K562 (cell line): ENCODE results near the gene CCDC78. TPM values are rescaled to one million over a fixed set of nuclear protein-coding genes. Genes with fewer than 3 reads are reported as not detected.

ENCODE experiments used
- BCL6 ChIP-seq: fragments of 250-450 bp; sonication (Bioruptor Pico); IDR thresholded peaks from 2 replicates; pipeline ENCODE4 v1.4.0; 2020
- BCLAF1 ChIP-seq, 2 experiments: fragments of 450-650 bp in 1 of 2; IDR thresholded peaks; 2 replicates each; pipeline ENCODE4 v1.6.1; 2011 to 2017; ENCODE audit warnings: low read depth in 2 of 2, antibody characterized with exemption in 1 of 2, borderline replicate concordance in 1 of 2, low read length in 1 of 2, mild to moderate bottlenecking in 1 of 2, mixed read lengths in 1 of 2; ENCODE audit not compliant: control insufficient read depth in 1 of 2
- C11orf30 ChIP-seq: fragments of 450-650 bp; IDR thresholded peaks from 2 replicates; pipeline ENCODE4 v1.6.1; 2016; ENCODE audit warnings: low read depth, mild to moderate bottlenecking
- HDAC6 ChIP-seq: IDR thresholded peaks from 2 replicates; pipeline ENCODE4 v1.6.1; 2012; ENCODE audit warnings: low read depth, mild to moderate bottlenecking, control low read depth, inconsistent platforms, low read length, moderate library complexity
- THRAP3 ChIP-seq: fragments of 450-650 bp; IDR thresholded peaks from 2 replicates; pipeline ENCODE4 v1.6.1; 2016; ENCODE audit warnings: mild to moderate bottlenecking, inconsistent platforms, borderline replicate concordance
- ZNF830 ChIP-seq: fragments of 250-450 bp; sonication (Bioruptor Pico); IDR thresholded peaks from 2 replicates; pipeline ENCODE4 v1.5.0; 2021; ENCODE audit warnings: mild to moderate bottlenecking
- polyA plus RNA-seq, 8 experiments: library from polyadenylated mRNA; depleted of rRNA in 4 of 8; stranded (reverse) in 5 of 8; unstranded in 3 of 8; fragments of >200 nt; fragmentation: Nextera tagmentation in 2 of 8; fragmentation: Illumina TruSeq in 1 of 8; extraction: Ambion mirVana in 2 of 8; extraction: Trizol in 1 of 8; gene quantifications; 2 replicates each; pipeline versions ENCODE4 v1.2.1 to v1.2.3, GENCODE V29; 2011 to 2014; ENCODE audit warnings: inconsistent platforms in 1 of 8, missing spikeins in 1 of 8
- total RNA-seq, 7 experiments: library from RNA; depleted of rRNA in 6 of 7; stranded (reverse); fragments of >200 nt in 6 of 7; fragmentation: Illumina TruSeq in 2 of 7; extraction: Trizol in 2 of 7; gene quantifications; 2 replicates each; pipeline versions ENCODE4 v1.2.1 to v1.2.3, GENCODE V29; 2011 to 2021; ENCODE audit warnings: low replicate concordance in 1 of 7
- TF ChIP-seq, protein P1 (sequence below), 2 experiments: fragments of 150-350 bp in 1 of 2; IDR thresholded peaks; 2 replicates each; pipeline ENCODE4 v1.6.1; 2012 to 2016; ENCODE audit warnings: low read depth in 2 of 2, low read length in 2 of 2, mild to moderate bottlenecking in 1 of 2, moderate library complexity in 1 of 2
- TF ChIP-seq, protein P2 (sequence below): sonication (generic); formaldehyde crosslinking; IDR thresholded peaks from 2 replicates; pipeline ENCODE4 v1.8.0; 2022; ENCODE audit warnings: mild to moderate bottlenecking, missing genetic modification reagents, borderline replicate concordance
- TF ChIP-seq, protein P3 (sequence below): fragments of 250-450 bp; sonication (Bioruptor Pico); IDR thresholded peaks from 2 replicates; pipeline ENCODE4 v1.9.0; 2021; ENCODE audit warnings: mild to moderate bottlenecking
- TF ChIP-seq, protein P4 (sequence below): fragments of 450-650 bp; IDR thresholded peaks from 2 replicates; pipeline ENCODE4 v1.6.1; 2018; ENCODE audit warnings: mild to moderate bottlenecking, low read depth; ENCODE audit not compliant: partially characterized antibody
- TF ChIP-seq, protein P5 (sequence below): fragments of 450-650 bp; formaldehyde crosslinking; IDR thresholded peaks from 2 replicates; pipeline ENCODE4 v1.4.0; 2020; ENCODE audit warnings: mild to moderate bottlenecking, mixed read lengths

The CCDC78 gene
- total and polyA plus RNA-seq, 9 of the 15 experiments (the other 6 are each of a cell fraction or from before 2014, with no cell fraction given): 0.24 to 17.7 (median 2.9) TPM

DNA sequence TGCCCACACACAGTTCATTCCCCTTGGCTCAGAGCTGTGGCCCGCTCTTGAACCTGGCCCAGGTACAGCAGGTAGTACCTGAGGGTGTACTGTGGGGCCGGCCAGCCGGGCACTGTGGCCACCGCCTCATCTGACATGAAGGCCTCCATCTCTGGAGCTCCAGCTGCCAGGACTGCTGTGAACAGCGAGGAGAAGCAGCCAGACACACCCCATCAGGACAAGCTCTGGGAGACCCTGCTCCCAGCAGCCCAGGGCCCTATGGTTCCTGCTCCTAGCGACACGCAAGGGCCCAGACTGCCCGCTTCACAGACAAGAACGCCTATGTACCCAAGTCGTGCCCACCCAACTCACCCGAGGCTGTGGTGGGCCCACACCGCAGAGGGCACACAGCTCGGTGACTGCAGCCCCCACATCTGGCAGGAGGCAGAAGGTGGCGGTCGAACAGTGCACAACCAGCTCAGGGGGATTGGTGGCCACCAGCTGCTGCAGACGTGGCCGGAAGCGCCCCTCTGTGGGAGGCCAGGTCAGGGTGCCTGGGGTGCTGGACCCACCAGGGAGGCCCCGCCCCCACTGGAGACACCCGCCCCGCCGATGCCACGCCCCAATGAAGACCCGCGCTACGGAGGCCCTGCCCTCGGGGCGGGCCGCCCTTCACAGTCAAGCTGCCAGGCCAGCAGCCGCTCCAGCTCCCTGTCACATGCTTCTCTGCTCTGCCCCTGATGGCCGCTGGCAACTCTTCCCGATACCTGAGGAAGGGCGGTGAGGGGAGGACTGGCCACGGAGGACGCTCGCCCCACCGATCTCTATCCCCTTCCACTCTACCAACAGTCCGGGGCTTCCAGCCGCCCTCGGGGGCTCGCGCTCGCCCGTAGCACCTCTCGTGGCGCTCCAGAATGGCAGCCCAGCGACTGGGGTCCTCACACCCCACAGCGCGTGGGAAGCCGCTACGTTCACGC lies 47.1 kb downstream of the CCDC78 start (continued):
- TF ChIP-seq, protein P1, sequence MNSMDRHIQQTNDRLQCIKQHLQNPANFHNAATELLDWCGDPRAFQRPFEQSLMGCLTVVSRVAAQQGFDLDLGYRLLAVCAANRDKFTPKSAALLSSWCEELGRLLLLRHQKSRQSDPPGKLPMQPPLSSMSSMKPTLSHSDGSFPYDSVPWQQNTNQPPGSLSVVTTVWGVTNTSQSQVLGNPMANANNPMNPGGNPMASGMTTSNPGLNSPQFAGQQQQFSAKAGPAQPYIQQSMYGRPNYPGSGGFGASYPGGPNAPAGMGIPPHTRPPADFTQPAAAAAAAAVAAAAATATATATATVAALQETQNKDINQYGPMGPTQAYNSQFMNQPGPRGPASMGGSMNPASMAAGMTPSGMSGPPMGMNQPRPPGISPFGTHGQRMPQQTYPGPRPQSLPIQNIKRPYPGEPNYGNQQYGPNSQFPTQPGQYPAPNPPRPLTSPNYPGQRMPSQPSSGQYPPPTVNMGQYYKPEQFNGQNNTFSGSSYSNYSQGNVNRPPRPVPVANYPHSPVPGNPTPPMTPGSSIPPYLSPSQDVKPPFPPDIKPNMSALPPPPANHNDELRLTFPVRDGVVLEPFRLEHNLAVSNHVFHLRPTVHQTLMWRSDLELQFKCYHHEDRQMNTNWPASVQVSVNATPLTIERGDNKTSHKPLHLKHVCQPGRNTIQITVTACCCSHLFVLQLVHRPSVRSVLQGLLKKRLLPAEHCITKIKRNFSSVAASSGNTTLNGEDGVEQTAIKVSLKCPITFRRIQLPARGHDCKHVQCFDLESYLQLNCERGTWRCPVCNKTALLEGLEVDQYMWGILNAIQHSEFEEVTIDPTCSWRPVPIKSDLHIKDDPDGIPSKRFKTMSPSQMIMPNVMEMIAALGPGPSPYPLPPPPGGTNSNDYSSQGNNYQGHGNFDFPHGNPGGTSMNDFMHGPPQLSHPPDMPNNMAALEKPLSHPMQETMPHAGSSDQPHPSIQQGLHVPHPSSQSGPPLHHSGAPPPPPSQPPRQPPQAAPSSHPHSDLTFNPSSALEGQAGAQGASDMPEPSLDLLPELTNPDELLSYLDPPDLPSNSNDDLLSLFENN (IDR thresholded peaks at IDR 0.05; ENCODE audit: low read depth in 2 of 2, low read length in 2 of 2): no peak
- TF ChIP-seq C11orf30 (no peak), THRAP3 (no peak), BCLAF1 (IDR thresholded peaks at IDR 0.05; ENCODE audit: borderline replicate concordance in 1 of 2, control insufficient read depth in 1 of 2, low read depth in 2 of 2, low read length in 1 of 2) (no peak), BCL6 (CRISPR knock-in tag) (no peak), ZNF830 (CRISPR knock-in tag) (no peak), HDAC6 (no peak)
- TF ChIP-seq, protein P2, sequence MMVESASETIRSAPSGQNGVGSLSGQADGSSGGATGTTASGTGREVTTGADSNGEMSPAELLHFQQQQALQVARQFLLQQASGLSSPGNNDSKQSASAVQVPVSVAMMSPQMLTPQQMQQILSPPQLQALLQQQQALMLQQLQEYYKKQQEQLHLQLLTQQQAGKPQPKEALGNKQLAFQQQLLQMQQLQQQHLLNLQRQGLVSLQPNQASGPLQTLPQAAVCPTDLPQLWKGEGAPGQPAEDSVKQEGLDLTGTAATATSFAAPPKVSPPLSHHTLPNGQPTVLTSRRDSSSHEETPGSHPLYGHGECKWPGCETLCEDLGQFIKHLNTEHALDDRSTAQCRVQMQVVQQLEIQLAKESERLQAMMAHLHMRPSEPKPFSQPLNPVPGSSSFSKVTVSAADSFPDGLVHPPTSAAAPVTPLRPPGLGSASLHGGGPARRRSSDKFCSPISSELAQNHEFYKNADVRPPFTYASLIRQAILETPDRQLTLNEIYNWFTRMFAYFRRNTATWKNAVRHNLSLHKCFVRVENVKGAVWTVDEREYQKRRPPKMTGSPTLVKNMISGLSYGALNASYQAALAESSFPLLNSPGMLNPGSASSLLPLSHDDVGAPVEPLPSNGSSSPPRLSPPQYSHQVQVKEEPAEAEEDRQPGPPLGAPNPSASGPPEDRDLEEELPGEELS (CRISPR knock-in tag): no peak
- TF ChIP-seq, protein P3, sequence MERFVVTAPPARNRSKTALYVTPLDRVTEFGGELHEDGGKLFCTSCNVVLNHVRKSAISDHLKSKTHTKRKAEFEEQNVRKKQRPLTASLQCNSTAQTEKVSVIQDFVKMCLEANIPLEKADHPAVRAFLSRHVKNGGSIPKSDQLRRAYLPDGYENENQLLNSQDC: no peak
- TF ChIP-seq, protein P4, sequence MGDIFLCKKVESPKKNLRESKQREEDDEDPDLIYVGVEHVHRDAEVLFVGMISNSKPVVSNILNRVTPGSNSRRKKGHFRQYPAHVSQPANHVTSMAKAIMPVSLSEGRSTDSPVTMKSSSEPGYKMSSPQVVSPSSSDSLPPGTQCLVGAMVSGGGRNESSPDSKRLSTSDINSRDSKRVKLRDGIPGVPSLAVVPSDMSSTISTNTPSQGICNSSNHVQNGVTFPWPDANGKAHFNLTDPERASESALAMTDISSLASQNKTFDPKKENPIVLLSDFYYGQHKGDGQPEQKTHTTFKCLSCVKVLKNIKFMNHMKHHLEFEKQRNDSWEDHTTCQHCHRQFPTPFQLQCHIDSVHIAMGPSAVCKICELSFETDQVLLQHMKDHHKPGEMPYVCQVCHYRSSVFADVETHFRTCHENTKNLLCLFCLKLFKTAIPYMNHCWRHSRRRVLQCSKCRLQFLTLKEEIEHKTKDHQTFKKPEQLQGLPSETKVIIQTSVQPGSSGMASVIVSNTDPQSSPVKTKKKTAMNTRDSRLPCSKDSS: no peak
- TF ChIP-seq, protein P5, sequence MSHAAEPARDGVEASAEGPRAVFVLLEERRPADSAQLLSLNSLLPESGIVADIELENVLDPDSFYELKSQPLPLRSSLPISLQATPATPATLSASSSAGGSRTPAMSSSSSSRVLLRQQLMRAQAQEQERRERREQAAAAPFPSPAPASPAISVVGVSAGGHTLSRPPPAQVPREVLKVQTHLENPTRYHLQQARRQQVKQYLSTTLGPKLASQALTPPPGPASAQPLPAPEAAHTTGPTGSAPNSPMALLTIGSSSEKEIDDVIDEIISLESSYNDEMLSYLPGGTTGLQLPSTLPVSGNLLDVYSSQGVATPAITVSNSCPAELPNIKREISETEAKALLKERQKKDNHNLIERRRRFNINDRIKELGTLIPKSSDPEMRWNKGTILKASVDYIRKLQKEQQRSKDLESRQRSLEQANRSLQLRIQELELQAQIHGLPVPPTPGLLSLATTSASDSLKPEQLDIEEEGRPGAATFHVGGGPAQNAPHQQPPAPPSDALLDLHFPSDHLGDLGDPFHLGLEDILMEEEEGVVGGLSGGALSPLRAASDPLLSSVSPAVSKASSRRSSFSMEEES (CRISPR knock-in tag): no peak
